Mesendoderm (in vitro differentiated cells): Measurements from ENCODE around the gene HMBS. TPM values are rescaled to one million over a fixed set of nuclear protein-coding genes. Genes with fewer than 3 reads are reported as not detected.
"Not testable (repeated sequence)": the region's sequence is repeated elsewhere in the genome, so short reads cannot be mapped to it uniquely, and the experiment has no call there.

Experiments used
- DNase-seq: peaks from one replicate; pipeline ENCODE4 v3.0.0; 2013
- H2AK5ac ChIP-seq: 2 replicates; pipeline ENCODE4 v1.6.1; 2013; ENCODE audit warnings: low read length, inconsistent platforms
- H2BK120ac ChIP-seq: 2 replicates; pipeline ENCODE4 v1.6.1; 2013; ENCODE audit warnings: low read depth, mild to moderate bottlenecking, low read length, moderate library complexity, mixed read lengths
- H2BK15ac ChIP-seq: replicated peaks from 2 replicates; pipeline ENCODE4 v1.6.1; 2013; ENCODE audit warnings: low read depth, mild to moderate bottlenecking, moderate library complexity
- H2BK5ac ChIP-seq: 2 replicates; pipeline ENCODE4 v1.6.1; 2013; ENCODE audit warnings: low read length, inconsistent platforms
- H3K18ac ChIP-seq: 2 replicates; pipeline ENCODE4 v1.6.1; 2013; ENCODE audit warnings: mild to moderate bottlenecking, low read length, mixed read lengths
- H3K23ac ChIP-seq: one replicate; pipeline ENCODE4 v1.6.1; 2013; ENCODE audit warnings: low read length
- H3K27ac ChIP-seq: 2 replicates; pipeline ENCODE4 v1.5.1; 2013; ENCODE audit warnings: low read depth, mild to moderate bottlenecking, inconsistent platforms, low read length, moderate library complexity
- H3K27me3 ChIP-seq: 2 replicates; pipeline ENCODE4 v1.6.1; 2013; ENCODE audit warnings: low read length, control low read depth, mild to moderate bottlenecking, inconsistent platforms; ENCODE audit not compliant: insufficient read depth, poor library complexity
- H3K36me3 ChIP-seq: 2 replicates; pipeline ENCODE4 v1.6.1; 2013; ENCODE audit warnings: low read length, inconsistent platforms; ENCODE audit not compliant: control insufficient read depth, insufficient read depth
- H3K4ac ChIP-seq: one replicate; pipeline ENCODE4 v1.6.1; 2013; ENCODE audit warnings: low read depth, mild to moderate bottlenecking, low read length, moderate library complexity
- H3K4me1 ChIP-seq: 2 replicates; pipeline ENCODE4 v1.6.1; 2013; ENCODE audit warnings: low read depth, low read length, inconsistent platforms; ENCODE audit not compliant: control insufficient read depth
- H3K4me2 ChIP-seq: 2 replicates; pipeline ENCODE4 v1.6.1; 2013; ENCODE audit warnings: low read length
- H3K4me3 ChIP-seq: 2 replicates; pipeline ENCODE4 v1.5.1; 2013; ENCODE audit warnings: mild to moderate bottlenecking, low read length
- H3K56ac ChIP-seq: one replicate; pipeline ENCODE4 v1.6.1; 2013; ENCODE audit warnings: low read length
- H3K79me1 ChIP-seq: 2 replicates; pipeline ENCODE4 v1.6.1; 2013; ENCODE audit warnings: low read length, inconsistent platforms
- H3K79me2 ChIP-seq: 2 replicates; pipeline ENCODE4 v1.6.1; 2013; ENCODE audit warnings: mild to moderate bottlenecking, low read length; ENCODE audit not compliant: control insufficient read depth, insufficient read depth
- H3K9ac ChIP-seq: 2 replicates; pipeline ENCODE4 v1.6.1; 2013; ENCODE audit warnings: low read length, inconsistent platforms
- H4K5ac ChIP-seq: one replicate; pipeline ENCODE4 v1.6.1; 2013; ENCODE audit warnings: low read length
- H4K8ac ChIP-seq: one replicate; pipeline ENCODE4 v1.6.1; 2013; ENCODE audit warnings: low read depth, mild to moderate bottlenecking, control low read depth, low read length, moderate library complexity
- WGBS: extraction: QIAGEN DNeasy Blood & Tissue Kit; methylation state at CpG from one replicate; pipeline ENCODE4 v1.1.7; 2013; ENCODE audit warnings: low lambda C conversion rate, missing lambda C conversion rate; ENCODE audit not compliant: insufficient coverage; ENCODE audit errors: extremely low coverage; 5-methylcytosine and 5-hydroxymethylcytosine counted together
- polyA plus RNA-seq, 2 experiments: library from polyadenylated mRNA; stranded (reverse); fragments of 200-250 nt; gene quantifications; one replicate each; pipeline ENCODE4 v1.2.3, GENCODE V29; 2013

The HMBS gene
- polyA plus RNA-seq (2013, experiment 1 of 2) = 40.0 TPM
- 37.8 TPM for polyA plus RNA-seq (2013, experiment 2 of 2)

DNA sequence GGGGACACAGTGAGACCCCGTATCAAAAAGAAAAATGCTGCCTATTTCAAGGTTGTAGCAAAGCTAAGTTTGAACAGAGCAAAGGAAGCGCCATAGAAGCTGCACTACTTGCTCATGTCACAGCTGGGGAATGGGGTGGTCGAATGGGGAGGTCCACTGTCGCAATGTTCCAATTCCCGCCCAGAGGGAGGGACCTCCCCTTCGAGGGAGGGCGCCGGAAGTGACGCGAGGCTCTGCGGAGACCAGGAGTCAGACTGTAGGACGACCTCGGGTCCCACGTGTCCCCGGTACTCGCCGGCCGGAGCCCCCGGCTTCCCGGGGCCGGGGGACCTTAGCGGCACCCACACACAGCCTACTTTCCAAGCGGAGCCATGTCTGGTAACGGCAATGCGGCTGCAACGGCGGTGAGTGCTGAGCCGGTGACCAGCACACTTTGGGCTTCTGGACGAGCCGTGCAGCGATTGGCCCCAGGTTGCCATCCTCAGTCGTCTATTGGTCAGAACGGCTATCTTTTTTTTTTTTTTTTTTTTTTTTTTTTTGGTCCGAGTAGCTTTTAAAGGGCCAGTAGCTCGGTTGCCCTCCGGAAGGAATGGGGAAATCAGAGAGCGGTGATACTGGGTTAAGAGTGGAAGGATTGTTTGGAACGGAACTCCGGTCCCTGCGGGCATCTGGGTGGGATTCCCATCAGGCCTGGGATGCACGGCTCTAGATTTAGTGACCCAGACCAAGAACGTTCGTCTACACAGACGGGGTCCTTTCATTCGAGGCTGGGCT, at the start of gene HMBS:
Gene HMBS (plus strand): TSS at position 219 of the 774 bp plus-strand sequence. CDS start 153 bp downstream, at position 372.
- peaks cover 5% of the 10 kb centered on the region for H3K4me1 ChIP-seq
- WGBS = no CpG with 5 or more reads among the region's 45 CpGs
- H2BK120ac ChIP-seq = no peak within 1 kb of the TSS
- H3K27ac ChIP-seq = peak within 1 kb of the TSS; percentile 76
- H3K27me3 ChIP-seq = no peaks in the 10 kb centered on the region
- peaks cover 4% of the 10 kb centered on the region for H3K36me3 ChIP-seq
- peak within 1 kb of the TSS; percentile 43 for H3K4me2 ChIP-seq
- H2AK5ac ChIP-seq = no peak within 1 kb of the TSS
- H3K56ac ChIP-seq = peak within 1 kb of the TSS; percentile 96
- peaks cover 6% of the 10 kb centered on the region for H3K79me1 ChIP-seq
- H4K8ac ChIP-seq = no peak within 1 kb of the TSS
- H2BK5ac ChIP-seq = no peak within 1 kb of the TSS
- peak within 1 kb of the TSS; percentile 95 for H3K4ac ChIP-seq
- peak within 1 kb of the TSS; percentile 80 for H3K4me3 ChIP-seq
- H3K79me2 ChIP-seq = peaks cover 7% of the 10 kb centered on the region
- H4K5ac ChIP-seq = no peak within 1 kb of the TSS
- H2BK15ac ChIP-seq = no peak within 1 kb of the TSS
- H3K23ac ChIP-seq = no peak within 1 kb of the TSS
- H3K9ac ChIP-seq = peak within 1 kb of the TSS; percentile 89
- peak; percentile 98 for DNase-seq
- H3K18ac ChIP-seq = peak within 1 kb of the TSS; percentile 93

DNA sequence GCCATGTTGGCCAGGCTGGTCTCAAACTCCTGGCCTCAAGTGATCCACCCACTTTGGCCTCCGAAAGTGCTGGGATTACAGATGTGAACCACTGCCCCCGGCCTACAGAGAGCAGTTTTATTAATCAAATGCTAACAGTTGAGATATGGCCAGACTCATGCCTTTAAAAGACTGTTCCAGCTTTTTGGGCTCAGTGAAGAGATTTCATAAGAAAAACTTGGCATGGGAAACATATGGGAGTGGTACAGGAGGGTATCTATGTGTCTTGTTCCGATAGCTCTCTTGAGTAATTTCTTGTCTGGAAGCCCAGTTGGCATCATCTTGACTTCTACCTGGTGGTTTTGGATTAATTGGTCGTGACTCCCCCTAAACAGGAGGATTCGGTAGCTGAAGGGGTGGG, 45.8 kb upstream of the HMBS start:
- no peak overlapping the region for H3K9ac ChIP-seq
- H4K5ac ChIP-seq = no peak overlapping the region
- H2BK15ac ChIP-seq = no peak overlapping the region
- H3K27ac ChIP-seq = no peak overlapping the region
- no peaks in the 10 kb centered on the region for H3K79me2 ChIP-seq
- DNase-seq = no peak
- H2BK120ac ChIP-seq = no peak overlapping the region
- no peak overlapping the region for H2AK5ac ChIP-seq
- no peak overlapping the region for H4K8ac ChIP-seq
- H3K4me3 ChIP-seq = no peak overlapping the region
- no CpG with 5 or more reads among the region's 5 CpGs for WGBS
- no peak overlapping the region for H3K4me2 ChIP-seq
- H3K18ac ChIP-seq = no peak overlapping the region
- no peaks in the 10 kb centered on the region for H3K4me1 ChIP-seq
- no peak overlapping the region for H3K23ac ChIP-seq
- no peaks in the 10 kb centered on the region for H3K79me1 ChIP-seq
- H3K36me3 ChIP-seq = no peaks in the 10 kb centered on the region
- H3K27me3 ChIP-seq = no peaks in the 10 kb centered on the region
- H3K56ac ChIP-seq = no peak overlapping the region
- no peak overlapping the region for H3K4ac ChIP-seq
- no peak overlapping the region for H2BK5ac ChIP-seq

DNA sequence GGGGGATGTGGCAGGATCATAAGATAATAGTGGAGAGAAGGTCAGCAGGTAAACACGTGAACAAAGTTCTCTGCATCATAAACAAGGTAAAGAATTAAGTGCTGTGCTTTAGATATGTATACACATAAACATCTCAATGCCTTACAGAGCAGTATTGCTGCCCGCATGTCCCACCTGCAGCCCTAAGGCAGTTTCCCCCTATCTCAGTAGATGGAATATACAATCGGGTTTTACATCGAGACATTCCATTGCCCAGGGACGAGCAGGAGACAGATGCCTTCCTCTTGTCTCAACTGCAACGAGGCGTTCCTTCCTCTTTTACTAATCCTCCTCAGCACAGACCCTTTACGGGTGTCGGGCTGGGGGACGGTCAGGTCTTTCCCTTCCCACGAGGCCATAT, 45.2 kb upstream of the HMBS start:
- not testable (repeated sequence) for H3K18ac ChIP-seq

DNA sequence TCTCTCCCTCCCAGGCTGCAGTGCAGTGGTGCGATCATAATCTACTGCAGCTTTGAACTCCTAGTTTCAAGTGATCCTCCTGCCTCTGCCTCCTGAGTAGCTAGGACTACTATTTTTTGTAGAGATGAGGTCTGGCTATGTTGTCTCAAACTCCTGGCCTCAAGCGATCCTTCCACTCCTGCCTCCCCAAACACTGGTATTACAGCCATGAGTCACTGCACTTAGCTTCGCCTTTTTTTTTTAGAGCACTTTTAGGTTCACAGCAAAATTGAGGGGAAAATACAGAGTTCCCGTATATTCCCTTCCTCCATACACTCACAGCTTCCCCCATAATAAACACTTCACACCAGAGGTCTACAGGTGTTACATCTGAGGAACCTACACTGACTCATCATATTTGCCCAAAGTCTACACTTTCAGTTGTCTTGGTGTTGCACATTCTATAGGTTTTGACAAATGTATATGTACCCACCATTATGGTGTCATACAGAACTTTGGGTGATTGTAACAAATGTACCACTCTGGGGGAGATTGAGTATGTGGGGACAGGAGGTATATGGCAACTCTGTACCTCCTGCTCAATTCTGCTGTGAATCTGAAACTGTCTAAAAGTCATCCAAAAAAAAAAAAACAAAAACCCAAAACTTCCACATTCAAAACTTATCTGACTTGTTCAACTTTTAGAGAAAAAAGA, 42.7 kb upstream of the HMBS start:
- Histone ChIP-seq H3K4me2 (no peak overlapping the region), H3K4ac (no peak overlapping the region), H3K36me3 (peaks cover 2% of the 10 kb centered on the region), H3K4me1 (no peaks in the 10 kb centered on the region), H3K18ac (no peak overlapping the region), H2AK5ac (no peak overlapping the region), H3K27ac (no peak overlapping the region), H3K79me1 (no peaks in the 10 kb centered on the region), H3K23ac (no peak overlapping the region), H4K8ac (no peak overlapping the region), H3K27me3 (no peaks in the 10 kb centered on the region), H2BK5ac (no peak overlapping the region), H2BK15ac (no peak overlapping the region), H2BK120ac (no peak overlapping the region), H3K9ac (no peak overlapping the region), H3K4me3 (no peak overlapping the region), H3K56ac (no peak overlapping the region), H3K79me2 (no peaks in the 10 kb centered on the region), H4K5ac (no peak overlapping the region)
- no peak for DNase-seq
- no CpG with 5 or more reads among the region's 4 CpGs for WGBS

More for the DNA sequence above, 45.2 kb upstream of the HMBS start:
- H3K4me1 ChIP-seq, H3K4me3 ChIP-seq, H3K27ac ChIP-seq, H3K9ac ChIP-seq, H2BK5ac ChIP-seq, H4K5ac ChIP-seq, H3K79me2 ChIP-seq, DNase-seq, H3K27me3 ChIP-seq, H3K4ac ChIP-seq, H2BK15ac ChIP-seq, H3K4me2 ChIP-seq, H3K36me3 ChIP-seq, H3K79me1 ChIP-seq, H3K56ac ChIP-seq, H3K23ac ChIP-seq, H2AK5ac ChIP-seq, H2BK120ac ChIP-seq, H4K8ac ChIP-seq: not testable (repeated sequence)
- no CpG with 5 or more reads among the region's 11 CpGs for WGBS

DNA sequence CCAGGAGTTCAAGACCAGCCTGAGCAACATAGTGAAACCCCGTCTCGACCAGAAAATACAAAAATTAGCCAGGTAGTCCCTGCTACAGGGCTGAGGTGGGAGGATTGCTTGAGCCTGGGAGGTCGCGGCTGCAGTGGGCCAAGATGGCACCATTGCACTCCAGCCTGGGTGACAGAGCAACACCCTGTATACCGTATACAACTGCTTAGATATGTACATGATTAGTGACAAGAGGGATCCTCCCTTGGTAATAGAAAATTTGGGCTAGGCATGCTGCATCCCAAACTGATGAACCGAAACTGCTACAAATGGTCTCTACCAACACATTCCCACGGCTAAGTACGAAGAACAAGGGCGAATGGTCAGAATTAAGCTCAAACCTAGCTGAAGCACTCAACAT, 41.8 kb upstream of the HMBS start:
- Histone ChIP-seq H3K4ac (no peak overlapping the region), H2AK5ac (no peak overlapping the region), H3K27me3 (no peaks in the 10 kb centered on the region), H3K4me2 (no peak overlapping the region), H3K23ac (no peak overlapping the region), H3K36me3 (peaks cover 9% of the 10 kb centered on the region), H3K79me1 (no peaks in the 10 kb centered on the region), H3K4me1 (no peaks in the 10 kb centered on the region), H4K5ac (no peak overlapping the region), H3K9ac (no peak overlapping the region), H2BK5ac (no peak overlapping the region), H2BK15ac (no peak overlapping the region), H3K56ac (no peak overlapping the region), H3K18ac (no peak overlapping the region), H4K8ac (no peak overlapping the region), H2BK120ac (no peak overlapping the region), H3K79me2 (no peaks in the 10 kb centered on the region), H3K4me3 (no peak overlapping the region), H3K27ac (no peak overlapping the region)
- DNase-seq = no peak
- WGBS = no CpG with 5 or more reads among the region's 9 CpGs
